Stimulated activated CD8-positive, alpha-beta memory T cell treated with anti-CD3 and anti-CD28 coated beads, Interleukin-12 subunit alpha, Interleukin-12 subunit beta, amount 100 ng/mL, for 24 hours (primary cell): ENCODE data around the gene SLC15A2.

Source experiments
- DNase-seq: peaks from one replicate; pipeline ENCODE4 v3.0.0-alpha.2; 2020; ENCODE audit errors: extremely low read depth

Gene SLC15A2

GRCh38 chr3:121979734-121980449 lies 85.7 kb downstream of the SLC15A2 start:
- DNase-seq, result no peak

GRCh38 chr3:121980450-121980796 lies 86.2 kb downstream of the SLC15A2 start:
- DNase-seq, result no peak

DNA sequence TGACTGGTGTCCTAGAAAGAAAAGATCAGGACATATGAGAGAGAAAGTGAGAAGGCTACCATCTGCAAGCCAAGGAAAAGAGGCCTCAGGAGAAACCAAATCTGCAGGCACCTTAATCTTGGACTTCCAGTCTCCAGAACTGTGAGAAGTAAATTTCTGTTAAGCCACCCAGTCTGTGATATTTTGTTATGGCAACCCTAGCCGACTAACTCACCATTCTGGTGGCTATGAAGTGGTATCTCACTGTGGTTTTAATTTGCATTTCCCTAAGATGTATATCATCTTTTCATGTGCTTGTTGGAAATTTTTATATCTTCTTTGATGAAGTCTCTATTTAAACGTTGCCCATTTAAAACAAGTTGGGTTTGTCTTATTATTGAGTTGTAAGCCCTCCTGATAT lies 87.3 kb downstream of the SLC15A2 start:
- no peak for DNase-seq

DNA sequence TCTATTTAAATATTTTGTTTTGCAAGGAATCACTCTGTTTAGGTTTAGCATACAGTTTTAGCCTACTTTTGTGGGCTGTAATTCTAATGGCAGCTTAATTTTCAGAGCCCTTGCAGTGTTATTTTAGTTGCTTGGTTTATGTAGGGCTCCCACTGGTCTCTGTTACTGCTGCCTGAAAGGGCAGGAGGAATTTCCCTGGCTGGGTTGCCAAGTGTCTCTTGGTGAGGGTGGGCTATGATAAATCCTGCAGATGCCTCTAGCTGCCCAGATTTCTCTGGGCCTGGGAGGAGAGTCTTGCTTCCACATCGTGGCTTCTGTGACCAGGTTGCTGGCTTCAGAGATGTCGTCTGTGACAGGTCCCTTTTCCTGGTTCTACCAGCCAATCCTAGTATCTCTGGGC lies 91.6 kb downstream of the SLC15A2 start:
- no peak for DNase-seq

DNA sequence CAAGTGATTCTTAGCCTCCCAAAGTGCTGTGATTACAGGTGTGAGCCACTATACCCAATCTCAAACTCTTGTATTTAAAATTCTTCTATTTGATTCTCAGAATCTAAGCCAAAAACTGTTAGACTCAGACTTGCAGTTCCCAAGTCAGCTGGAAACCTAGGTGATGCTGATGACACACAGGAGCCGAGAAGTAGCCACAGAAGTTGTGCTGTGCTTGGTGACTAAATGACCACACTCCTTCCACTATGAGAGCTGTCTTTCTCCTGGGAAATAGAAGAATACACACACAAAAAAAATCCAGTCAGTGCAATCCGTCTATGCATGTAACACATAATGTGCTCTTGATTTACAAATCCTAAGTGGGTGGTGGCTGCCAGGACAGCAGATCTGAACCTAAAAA lies 93.9 kb downstream of the SLC15A2 start:
- DNase-seq, result no peak

- DNase-seq, result no peak
Measured at GRCh38 chr3:121989943-121990342, 95.7 kb downstream of the SLC15A2 start.

DNA sequence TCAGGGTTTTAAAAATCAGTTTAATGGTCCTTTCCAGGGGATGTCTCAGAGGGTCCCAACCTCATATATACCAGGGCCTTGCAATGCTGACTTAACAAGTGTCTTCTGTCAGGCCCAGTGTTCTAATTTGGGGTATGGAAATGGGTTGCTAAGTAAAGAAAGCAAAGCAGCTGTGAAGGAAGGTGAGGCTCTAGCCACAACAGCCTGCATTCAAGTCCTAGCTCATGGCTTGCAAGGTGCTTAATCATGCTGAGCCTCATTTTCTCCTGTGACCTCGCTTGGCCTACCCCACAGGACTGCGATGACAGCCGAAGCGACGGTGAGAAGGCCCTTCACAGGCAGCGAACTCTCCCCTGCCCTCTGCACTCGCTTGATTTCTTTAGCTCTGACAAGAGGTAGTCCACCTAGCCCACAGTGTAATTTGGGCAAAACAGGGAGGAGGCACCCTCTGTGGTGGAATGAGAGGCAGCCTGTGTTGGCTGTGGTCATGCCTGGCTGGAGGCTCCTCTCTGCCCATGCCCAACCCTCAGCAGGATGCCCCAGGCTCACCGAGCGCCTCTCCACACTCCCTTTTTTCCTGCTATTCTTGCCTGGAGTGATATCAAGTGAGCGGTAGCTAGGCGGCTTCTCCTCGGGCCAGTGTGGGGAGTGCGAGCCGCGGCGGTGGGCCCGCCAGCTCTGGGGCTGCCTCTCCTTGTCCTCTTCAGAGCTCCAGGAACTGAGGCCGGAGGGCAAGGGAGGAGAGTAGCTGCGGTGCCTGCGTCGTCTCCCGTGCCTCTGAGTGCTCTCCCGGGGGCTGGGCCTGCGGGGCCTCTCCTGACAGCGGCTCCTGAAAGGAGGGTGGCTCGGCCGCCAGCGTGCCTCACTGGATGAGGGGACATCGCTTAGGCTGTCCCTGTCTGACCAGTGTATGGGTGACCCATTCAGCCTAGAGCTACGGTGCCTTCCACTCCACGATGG lies 98.7 kb downstream of the SLC15A2 start:
- no peak for DNase-seq
